ENCODE results near the gene PIK3C3.

PIK3C3 gene

GRCh38 chr18:41992703-41993102, 37.7 kb downstream of the PIK3C3 start:
- TF ChIP-seq, protein P1, sequence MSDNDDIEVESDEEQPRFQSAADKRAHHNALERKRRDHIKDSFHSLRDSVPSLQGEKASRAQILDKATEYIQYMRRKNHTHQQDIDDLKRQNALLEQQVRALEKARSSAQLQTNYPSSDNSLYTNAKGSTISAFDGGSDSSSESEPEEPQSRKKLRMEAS (IDR thresholded peaks at IDR 0.05) = no peak
- TF ChIP-seq RAD21 (IDR thresholded peaks at IDR 0.05; ENCODE audit: low read depth) = no peak
- no peak for TF ChIP-seq EP300 (IDR thresholded peaks at IDR 0.05; ENCODE audit: borderline replicate concordance)
- TF ChIP-seq ZBTB7A (IDR thresholded peaks at IDR 0.05; ENCODE audit: low read depth) = no peak
- TF ChIP-seq NFIC (IDR thresholded peaks at IDR 0.05) = no peak
- TF ChIP-seq, protein P2, sequence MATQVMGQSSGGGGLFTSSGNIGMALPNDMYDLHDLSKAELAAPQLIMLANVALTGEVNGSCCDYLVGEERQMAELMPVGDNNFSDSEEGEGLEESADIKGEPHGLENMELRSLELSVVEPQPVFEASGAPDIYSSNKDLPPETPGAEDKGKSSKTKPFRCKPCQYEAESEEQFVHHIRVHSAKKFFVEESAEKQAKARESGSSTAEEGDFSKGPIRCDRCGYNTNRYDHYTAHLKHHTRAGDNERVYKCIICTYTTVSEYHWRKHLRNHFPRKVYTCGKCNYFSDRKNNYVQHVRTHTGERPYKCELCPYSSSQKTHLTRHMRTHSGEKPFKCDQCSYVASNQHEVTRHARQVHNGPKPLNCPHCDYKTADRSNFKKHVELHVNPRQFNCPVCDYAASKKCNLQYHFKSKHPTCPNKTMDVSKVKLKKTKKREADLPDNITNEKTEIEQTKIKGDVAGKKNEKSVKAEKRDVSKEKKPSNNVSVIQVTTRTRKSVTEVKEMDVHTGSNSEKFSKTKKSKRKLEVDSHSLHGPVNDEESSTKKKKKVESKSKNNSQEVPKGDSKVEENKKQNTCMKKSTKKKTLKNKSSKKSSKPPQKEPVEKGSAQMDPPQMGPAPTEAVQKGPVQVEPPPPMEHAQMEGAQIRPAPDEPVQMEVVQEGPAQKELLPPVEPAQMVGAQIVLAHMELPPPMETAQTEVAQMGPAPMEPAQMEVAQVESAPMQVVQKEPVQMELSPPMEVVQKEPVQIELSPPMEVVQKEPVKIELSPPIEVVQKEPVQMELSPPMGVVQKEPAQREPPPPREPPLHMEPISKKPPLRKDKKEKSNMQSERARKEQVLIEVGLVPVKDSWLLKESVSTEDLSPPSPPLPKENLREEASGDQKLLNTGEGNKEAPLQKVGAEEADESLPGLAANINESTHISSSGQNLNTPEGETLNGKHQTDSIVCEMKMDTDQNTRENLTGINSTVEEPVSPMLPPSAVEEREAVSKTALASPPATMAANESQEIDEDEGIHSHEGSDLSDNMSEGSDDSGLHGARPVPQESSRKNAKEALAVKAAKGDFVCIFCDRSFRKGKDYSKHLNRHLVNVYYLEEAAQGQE (IDR thresholded peaks at IDR 0.05; ENCODE audit: low read depth) = no peak
- TF ChIP-seq TEAD4 (IDR thresholded peaks at IDR 0.05) = no peak
- TF ChIP-seq TCF12 (IDR thresholded peaks at IDR 0.05; ENCODE audit: low read depth) = no peak
- TF ChIP-seq CEBPB (IDR thresholded peaks at IDR 0.05) = no peak
- TF ChIP-seq TAF1 (IDR thresholded peaks at IDR 0.05; ENCODE audit: low read depth) = no peak
- no peak for TF ChIP-seq CREB1 (IDR thresholded peaks at IDR 0.05; ENCODE audit: low read depth)
- no peak for TF ChIP-seq USF1 (IDR thresholded peaks at IDR 0.05)
- TF ChIP-seq YY1 (IDR thresholded peaks at IDR 0.05; ENCODE audit: low read depth) = no peak
- no peak for TF ChIP-seq FOXM1 (IDR thresholded peaks at IDR 0.05; ENCODE audit: borderline replicate concordance, low read depth)
- TF ChIP-seq EGR1 (IDR thresholded peaks at IDR 0.05) = no peak

DNA sequence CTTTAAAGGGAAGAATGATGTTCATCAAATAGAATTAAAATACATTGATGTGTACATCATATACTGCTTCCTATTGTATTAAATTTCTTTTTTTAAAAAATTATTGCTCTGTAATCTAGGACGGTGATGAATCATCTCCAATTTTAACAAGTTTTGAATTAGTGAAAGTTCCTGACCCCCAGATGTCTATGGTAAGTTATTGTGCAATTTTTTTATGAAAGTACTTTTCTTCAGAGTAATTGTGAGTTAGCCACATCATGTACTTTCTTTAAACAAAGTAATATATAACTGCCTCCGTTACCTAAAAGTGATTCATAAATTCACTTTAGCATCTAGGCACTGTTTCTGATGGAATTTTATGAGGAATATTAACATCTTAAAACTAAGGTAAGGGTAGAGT, 38.1 kb downstream of the PIK3C3 start:
- TF ChIP-seq USF1 (IDR thresholded peaks at IDR 0.05) (no peak), TAF1 (IDR thresholded peaks at IDR 0.05; ENCODE audit: low read depth) (no peak), TCF12 (IDR thresholded peaks at IDR 0.05; ENCODE audit: low read depth) (no peak), NFIC (IDR thresholded peaks at IDR 0.05) (no peak), CREB1 (IDR thresholded peaks at IDR 0.05; ENCODE audit: low read depth) (no peak), EP300 (IDR thresholded peaks at IDR 0.05; ENCODE audit: borderline replicate concordance) (no peak), TEAD4 (IDR thresholded peaks at IDR 0.05) (no peak), CEBPB (IDR thresholded peaks at IDR 0.05) (no peak), YY1 (IDR thresholded peaks at IDR 0.05; ENCODE audit: low read depth) (no peak), ZBTB7A (IDR thresholded peaks at IDR 0.05; ENCODE audit: low read depth) (no peak), EGR1 (IDR thresholded peaks at IDR 0.05) (no peak), FOXM1 (IDR thresholded peaks at IDR 0.05; ENCODE audit: borderline replicate concordance, low read depth) (no peak), RAD21 (IDR thresholded peaks at IDR 0.05; ENCODE audit: low read depth) (no peak)
- TF ChIP-seq, protein P1 (IDR thresholded peaks at IDR 0.05) = no peak
- TF ChIP-seq, protein P2 (IDR thresholded peaks at IDR 0.05; ENCODE audit: low read depth) = no peak

DNA sequence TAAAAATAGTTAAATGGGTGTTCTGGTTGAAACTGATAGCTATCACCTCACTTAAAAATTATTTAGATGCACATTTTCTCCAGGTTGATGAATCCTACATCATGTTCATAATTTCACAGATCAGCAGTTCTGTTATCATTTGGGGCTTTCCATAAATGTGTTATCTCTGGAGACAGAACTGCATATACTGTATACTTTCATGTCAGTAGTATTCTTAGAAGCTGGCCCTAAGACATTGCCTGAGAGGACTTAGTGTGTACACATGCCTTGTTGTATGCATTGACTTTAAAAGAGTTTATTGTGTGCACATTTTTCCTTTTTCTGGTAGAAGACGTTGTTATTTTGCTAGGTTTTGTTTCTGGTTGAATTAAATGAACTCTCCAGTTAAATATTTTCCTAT, 41.0 kb downstream of the PIK3C3 start:
- TF ChIP-seq TEAD4 (IDR thresholded peaks at IDR 0.05) (no peak), YY1 (IDR thresholded peaks at IDR 0.05; ENCODE audit: low read depth) (no peak), TAF1 (IDR thresholded peaks at IDR 0.05; ENCODE audit: low read depth) (no peak), CEBPB (IDR thresholded peaks at IDR 0.05) (no peak), FOXM1 (IDR thresholded peaks at IDR 0.05; ENCODE audit: borderline replicate concordance, low read depth) (no peak), RAD21 (IDR thresholded peaks at IDR 0.05; ENCODE audit: low read depth) (no peak)

DNA sequence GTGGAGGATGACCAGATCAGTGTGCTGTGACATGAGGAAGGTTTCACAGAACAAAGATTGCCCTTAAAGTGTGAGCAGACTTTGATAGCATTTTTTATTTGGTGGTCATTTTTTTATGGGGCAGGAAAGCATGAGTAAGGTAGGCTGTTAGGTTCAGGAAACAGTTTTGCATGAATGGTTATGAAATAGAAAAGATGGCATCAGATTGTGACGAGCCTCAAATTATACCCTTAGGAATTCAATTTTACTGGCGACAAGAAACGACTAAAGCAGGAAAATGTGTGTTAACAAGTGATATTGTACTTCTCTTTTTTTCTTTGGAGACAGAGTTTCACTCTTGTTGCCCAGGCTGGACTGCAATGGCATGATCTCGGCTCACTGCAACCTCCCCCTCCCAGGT, 44.7 kb downstream of the PIK3C3 start:
- TF ChIP-seq FOXM1 (IDR thresholded peaks at IDR 0.05; ENCODE audit: borderline replicate concordance, low read depth) = no peak
- TF ChIP-seq ZBTB7A (IDR thresholded peaks at IDR 0.05; ENCODE audit: low read depth) = no peak

DNA sequence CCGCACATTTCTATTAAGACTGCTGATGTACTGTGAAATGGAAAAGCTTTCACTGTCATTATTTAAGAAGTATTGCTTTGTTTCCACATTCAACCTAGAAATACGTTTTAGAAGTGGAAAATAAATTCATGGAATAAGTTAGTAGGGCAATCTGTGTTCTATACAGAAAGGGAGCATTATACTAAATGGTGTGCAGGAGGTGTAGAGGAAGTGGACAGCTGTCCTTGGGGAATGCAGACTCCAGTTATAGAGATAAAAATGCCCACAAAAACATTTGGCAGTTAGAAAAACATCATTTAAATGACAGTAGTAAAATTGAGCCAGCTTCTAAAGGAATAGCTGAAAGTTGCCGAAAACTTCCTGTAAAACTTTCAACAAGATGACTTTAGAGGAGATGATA, 46.8 kb downstream of the PIK3C3 start:
- TF ChIP-seq FOXM1 (IDR thresholded peaks at IDR 0.05; ENCODE audit: borderline replicate concordance, low read depth) (no peak), TAF1 (IDR thresholded peaks at IDR 0.05; ENCODE audit: low read depth) (no peak), CREB1 (IDR thresholded peaks at IDR 0.05; ENCODE audit: low read depth) (no peak), RAD21 (IDR thresholded peaks at IDR 0.05; ENCODE audit: low read depth) (no peak), USF1 (IDR thresholded peaks at IDR 0.05) (no peak), NFIC (IDR thresholded peaks at IDR 0.05) (no peak)

DNA sequence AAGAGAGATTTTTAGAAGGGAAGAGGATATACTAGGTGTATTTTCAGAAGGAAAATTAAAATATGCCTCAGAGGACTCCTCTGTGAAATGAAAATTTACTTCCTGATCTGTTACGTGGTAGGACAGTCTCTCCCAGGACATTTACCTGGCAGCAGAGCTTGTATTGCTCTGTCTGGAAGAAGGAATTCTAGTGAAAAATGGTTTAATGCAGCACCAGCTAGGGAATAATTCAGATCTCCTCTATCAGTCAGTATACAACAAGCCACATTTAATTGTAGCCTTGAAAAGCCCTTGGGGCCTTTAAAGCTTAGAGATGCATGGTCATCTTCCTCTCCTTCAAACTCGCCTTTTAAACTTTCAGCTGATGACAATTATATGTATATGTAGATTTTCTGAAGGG, 49.6 kb downstream of the PIK3C3 start:
- TF ChIP-seq, protein P1 (IDR thresholded peaks at IDR 0.05) = no peak
- TF ChIP-seq YY1 (IDR thresholded peaks at IDR 0.05; ENCODE audit: low read depth) = no peak
- TF ChIP-seq, protein P2 (IDR thresholded peaks at IDR 0.05; ENCODE audit: low read depth) = no peak
- no peak for TF ChIP-seq CEBPB (IDR thresholded peaks at IDR 0.05)
- TF ChIP-seq TCF12 (IDR thresholded peaks at IDR 0.05; ENCODE audit: low read depth) = no peak
- TF ChIP-seq CREB1 (IDR thresholded peaks at IDR 0.05; ENCODE audit: low read depth) = no peak
- no peak for TF ChIP-seq TEAD4 (IDR thresholded peaks at IDR 0.05)
- TF ChIP-seq EP300 (IDR thresholded peaks at IDR 0.05; ENCODE audit: borderline replicate concordance) = no peak
- no peak for TF ChIP-seq TAF1 (IDR thresholded peaks at IDR 0.05; ENCODE audit: low read depth)
- no peak for TF ChIP-seq NFIC (IDR thresholded peaks at IDR 0.05)
- TF ChIP-seq USF1 (IDR thresholded peaks at IDR 0.05) = no peak
- no peak for TF ChIP-seq RAD21 (IDR thresholded peaks at IDR 0.05; ENCODE audit: low read depth)
- no peak for TF ChIP-seq FOXM1 (IDR thresholded peaks at IDR 0.05; ENCODE audit: borderline replicate concordance, low read depth)
- TF ChIP-seq EGR1 (IDR thresholded peaks at IDR 0.05) = no peak
